GM23338 (cell line): Measurements from ENCODE around the gene SNAPC4.

ENCODE experiments used
- EZH2phosphoT487 ChIP-seq: fragments of 200-600 bp; sonication (generic); IDR thresholded peaks from one replicate; pipeline ENCODE4 v1.8.1; 2018; ENCODE audit warnings: antibody characterized with exemption; ENCODE audit not compliant: unreplicated experiment
- POLR2AphosphoS5 ChIP-seq: IDR thresholded peaks from 2 replicates; pipeline ENCODE4 v1.6.1; 2016; ENCODE audit warnings: antibody characterized with exemption, low read depth
- TF ChIP-seq, protein P1 (sequence below), 2 experiments: fragments of 200-600 bp in 1 of 2; sonication (generic) in 1 of 2; conservative IDR thresholded peaks; 2 replicates each; pipeline versions ENCODE4 v1.5.1 to v1.6.1; 2016 to 2017; ENCODE audit warnings: antibody characterized with exemption in 2 of 2, low read depth in 2 of 2, mild to moderate bottlenecking in 2 of 2, moderate library complexity in 1 of 2
- TF ChIP-seq, protein P2 (sequence below): IDR thresholded peaks from one replicate; pipeline ENCODE4 v1.6.1; 2018; ENCODE audit warnings: antibody characterized with exemption; ENCODE audit not compliant: unreplicated experiment

DNA sequence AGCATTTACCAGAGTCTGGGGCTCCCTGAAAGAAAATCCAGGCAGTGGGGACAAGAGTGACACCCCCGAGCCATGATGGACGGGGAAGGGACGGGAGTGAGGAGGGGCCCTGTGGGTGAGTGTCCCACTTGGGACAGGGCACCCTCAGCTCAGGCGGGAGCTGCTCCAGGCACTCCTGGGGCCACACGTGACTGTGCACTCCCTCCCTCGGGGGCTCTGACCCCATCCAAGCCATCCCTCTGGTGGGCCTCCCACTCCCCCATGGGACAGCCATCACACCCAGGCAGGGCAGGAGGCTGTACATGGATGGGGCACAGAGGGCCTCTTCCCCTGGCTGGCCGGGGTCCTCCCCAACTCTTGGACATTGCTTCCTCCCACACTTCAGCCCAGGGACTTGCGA is 23.5 kb downstream of the SNAPC4 start:
- TF ChIP-seq, protein P1, sequence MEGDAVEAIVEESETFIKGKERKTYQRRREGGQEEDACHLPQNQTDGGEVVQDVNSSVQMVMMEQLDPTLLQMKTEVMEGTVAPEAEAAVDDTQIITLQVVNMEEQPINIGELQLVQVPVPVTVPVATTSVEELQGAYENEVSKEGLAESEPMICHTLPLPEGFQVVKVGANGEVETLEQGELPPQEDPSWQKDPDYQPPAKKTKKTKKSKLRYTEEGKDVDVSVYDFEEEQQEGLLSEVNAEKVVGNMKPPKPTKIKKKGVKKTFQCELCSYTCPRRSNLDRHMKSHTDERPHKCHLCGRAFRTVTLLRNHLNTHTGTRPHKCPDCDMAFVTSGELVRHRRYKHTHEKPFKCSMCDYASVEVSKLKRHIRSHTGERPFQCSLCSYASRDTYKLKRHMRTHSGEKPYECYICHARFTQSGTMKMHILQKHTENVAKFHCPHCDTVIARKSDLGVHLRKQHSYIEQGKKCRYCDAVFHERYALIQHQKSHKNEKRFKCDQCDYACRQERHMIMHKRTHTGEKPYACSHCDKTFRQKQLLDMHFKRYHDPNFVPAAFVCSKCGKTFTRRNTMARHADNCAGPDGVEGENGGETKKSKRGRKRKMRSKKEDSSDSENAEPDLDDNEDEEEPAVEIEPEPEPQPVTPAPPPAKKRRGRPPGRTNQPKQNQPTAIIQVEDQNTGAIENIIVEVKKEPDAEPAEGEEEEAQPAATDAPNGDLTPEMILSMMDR (conservative IDR thresholded peaks at IDR 0.05; ENCODE audit: low read depth in 2 of 2): no peak
- TF ChIP-seq, protein P2, sequence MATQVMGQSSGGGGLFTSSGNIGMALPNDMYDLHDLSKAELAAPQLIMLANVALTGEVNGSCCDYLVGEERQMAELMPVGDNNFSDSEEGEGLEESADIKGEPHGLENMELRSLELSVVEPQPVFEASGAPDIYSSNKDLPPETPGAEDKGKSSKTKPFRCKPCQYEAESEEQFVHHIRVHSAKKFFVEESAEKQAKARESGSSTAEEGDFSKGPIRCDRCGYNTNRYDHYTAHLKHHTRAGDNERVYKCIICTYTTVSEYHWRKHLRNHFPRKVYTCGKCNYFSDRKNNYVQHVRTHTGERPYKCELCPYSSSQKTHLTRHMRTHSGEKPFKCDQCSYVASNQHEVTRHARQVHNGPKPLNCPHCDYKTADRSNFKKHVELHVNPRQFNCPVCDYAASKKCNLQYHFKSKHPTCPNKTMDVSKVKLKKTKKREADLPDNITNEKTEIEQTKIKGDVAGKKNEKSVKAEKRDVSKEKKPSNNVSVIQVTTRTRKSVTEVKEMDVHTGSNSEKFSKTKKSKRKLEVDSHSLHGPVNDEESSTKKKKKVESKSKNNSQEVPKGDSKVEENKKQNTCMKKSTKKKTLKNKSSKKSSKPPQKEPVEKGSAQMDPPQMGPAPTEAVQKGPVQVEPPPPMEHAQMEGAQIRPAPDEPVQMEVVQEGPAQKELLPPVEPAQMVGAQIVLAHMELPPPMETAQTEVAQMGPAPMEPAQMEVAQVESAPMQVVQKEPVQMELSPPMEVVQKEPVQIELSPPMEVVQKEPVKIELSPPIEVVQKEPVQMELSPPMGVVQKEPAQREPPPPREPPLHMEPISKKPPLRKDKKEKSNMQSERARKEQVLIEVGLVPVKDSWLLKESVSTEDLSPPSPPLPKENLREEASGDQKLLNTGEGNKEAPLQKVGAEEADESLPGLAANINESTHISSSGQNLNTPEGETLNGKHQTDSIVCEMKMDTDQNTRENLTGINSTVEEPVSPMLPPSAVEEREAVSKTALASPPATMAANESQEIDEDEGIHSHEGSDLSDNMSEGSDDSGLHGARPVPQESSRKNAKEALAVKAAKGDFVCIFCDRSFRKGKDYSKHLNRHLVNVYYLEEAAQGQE: no peak
- no peak for TF ChIP-seq POLR2AphosphoS5
- no peak for TF ChIP-seq EZH2phosphoT487
